Activated naive CD4-positive, alpha-beta T cell treated with anti-CD3 and anti-CD28 coated beads, Interleukin-2, amount 50 U/mL, for 24 hours (primary cell): Measurements from ENCODE around the gene TMEM254.
"Not testable (repeated sequence)": the region's sequence is repeated elsewhere in the genome, so short reads cannot be mapped to it uniquely, and the experiment has no call there.

Experiments used
- H3K27ac Mint-ChIP-seq: one replicate; pipeline ENCODE4 v1.8.0; 2021; ENCODE audit warnings: mild to moderate bottlenecking, mixed read lengths
- H3K27me3 Mint-ChIP-seq: one replicate; pipeline ENCODE4 v1.8.0; 2021; ENCODE audit warnings: mixed read lengths
- H3K36me3 Mint-ChIP-seq: one replicate; pipeline ENCODE4 v1.8.0; 2021; ENCODE audit warnings: mixed read lengths
- H3K4me1 Mint-ChIP-seq: one replicate; pipeline ENCODE4 v1.8.0; 2021; ENCODE audit warnings: mixed read lengths
- H3K4me3 Mint-ChIP-seq: one replicate; pipeline ENCODE4 v1.8.0; 2021; ENCODE audit warnings: mild to moderate bottlenecking, mixed read lengths
- H3K9me3 Mint-ChIP-seq: one replicate; pipeline ENCODE4 v1.8.0; 2021; ENCODE audit warnings: mixed read lengths

Gene TMEM254

DNA sequence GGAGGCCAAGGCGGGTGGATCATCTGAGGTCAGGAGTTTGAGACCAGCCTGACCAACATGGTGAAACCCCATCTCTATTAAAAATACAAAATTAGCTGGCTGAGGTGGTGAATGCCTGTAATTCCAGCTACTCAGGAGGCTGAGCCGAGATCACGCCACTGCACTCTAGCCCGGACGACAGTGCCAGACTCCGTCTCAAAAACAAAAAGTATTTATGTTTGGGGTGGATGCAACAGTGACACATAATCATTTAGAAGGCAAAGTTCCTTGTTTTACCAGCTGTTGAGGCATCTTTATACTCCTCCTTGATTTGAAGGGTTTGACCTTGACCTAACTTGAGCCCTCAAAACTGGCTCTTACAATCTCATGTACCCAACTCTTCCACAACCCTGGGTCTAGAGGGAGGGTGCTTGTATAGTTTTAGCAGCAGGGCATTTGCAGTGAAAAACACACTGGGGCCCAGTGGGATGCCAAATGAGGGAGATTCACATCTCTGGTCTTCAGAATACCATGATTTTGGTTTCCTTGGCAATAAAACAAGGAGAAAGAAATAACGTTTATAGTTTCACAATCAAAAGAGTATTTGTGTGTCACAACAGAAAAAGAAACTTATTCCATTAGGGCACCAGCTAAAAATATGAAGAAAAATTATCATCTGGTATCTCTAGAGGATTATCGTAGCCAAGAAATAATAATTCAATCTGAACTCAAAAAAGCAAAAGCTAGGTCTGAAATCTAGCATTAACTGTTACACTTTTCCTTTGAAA lies 14.2 kb upstream of the TMEM254 start:
- Mint-ChIP-seq H3K27me3 (no peaks in the 10 kb centered on the region), H3K4me3 (no peak overlapping the region), H3K9me3 (no peaks in the 10 kb centered on the region), H3K36me3 (no peaks in the 10 kb centered on the region), H3K27ac (no peak overlapping the region), H3K4me1 (no peaks in the 10 kb centered on the region)

DNA sequence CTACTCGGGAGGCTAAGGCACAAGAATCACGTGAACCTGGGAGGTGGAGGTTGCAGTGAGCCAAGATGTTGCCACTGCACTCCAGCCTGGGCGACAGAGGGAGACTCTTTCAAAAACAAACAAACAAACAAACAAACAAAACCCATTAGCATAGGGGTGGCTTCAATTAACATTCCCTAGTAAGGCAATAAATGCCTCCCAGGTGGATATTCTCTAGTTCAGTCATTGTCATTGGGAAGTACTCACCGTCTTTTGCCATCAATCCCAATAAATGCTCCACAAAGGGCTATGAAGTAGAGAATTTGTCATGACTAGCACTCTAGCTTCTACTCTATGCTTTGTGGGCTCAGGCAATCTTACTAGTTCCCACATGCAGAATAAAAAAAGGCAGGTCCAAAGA lies 11.7 kb upstream of the TMEM254 start:
- peaks cover 1% of the 10 kb centered on the region for H3K27me3 Mint-ChIP-seq
- no peaks in the 10 kb centered on the region for H3K9me3 Mint-ChIP-seq
- H3K4me3 Mint-ChIP-seq = no peak overlapping the region
- H3K36me3 Mint-ChIP-seq = no peaks in the 10 kb centered on the region
- no peak overlapping the region for H3K27ac Mint-ChIP-seq
- no peaks in the 10 kb centered on the region for H3K4me1 Mint-ChIP-seq

DNA sequence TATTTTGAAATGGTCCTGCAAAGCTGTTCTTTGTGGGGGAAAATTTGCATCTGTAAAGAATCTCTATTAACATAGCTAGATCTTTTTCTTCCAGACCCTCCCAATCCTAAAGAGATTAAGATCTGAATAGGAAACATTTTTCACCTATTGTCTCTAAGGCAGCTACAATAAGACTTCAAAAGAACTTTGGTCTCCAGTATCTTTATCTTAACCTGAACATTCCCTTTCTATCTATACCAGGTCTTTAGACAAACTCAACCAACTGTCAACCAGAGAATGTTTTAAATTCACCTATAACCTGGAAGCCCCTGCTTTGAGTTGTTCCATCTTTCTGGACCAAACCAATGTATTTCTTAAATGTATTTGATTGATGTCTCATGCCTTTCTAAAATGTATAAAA lies 10.6 kb upstream of the TMEM254 start:
- not testable (repeated sequence) for H3K4me1 Mint-ChIP-seq, H3K4me3 Mint-ChIP-seq, H3K9me3 Mint-ChIP-seq, H3K27me3 Mint-ChIP-seq, H3K36me3 Mint-ChIP-seq, H3K27ac Mint-ChIP-seq

DNA sequence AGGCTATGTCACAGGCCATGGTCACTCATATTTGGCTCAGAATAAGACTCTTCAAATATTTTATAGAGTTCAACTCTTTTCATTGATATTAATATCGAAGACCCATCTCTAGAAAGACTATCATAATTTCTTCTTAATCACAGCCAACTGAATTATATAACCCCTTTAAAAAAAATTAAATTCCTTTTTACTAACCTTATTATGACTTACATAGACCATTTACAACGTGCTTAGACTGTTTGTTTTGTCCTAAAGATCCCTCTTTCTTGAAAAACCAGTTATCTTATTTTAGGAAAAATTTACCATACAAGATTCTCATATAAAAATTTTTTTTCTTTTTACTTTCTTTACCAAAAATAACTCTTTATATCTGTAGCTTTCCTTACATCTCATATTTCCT lies 10.2 kb upstream of the TMEM254 start:
- Mint-ChIP-seq H3K4me1 (no peaks in the 10 kb centered on the region), H3K4me3 (no peak overlapping the region), H3K36me3 (no peaks in the 10 kb centered on the region), H3K27me3 (peaks cover 1% of the 10 kb centered on the region), H3K9me3 (no peaks in the 10 kb centered on the region), H3K27ac (no peak overlapping the region)

DNA sequence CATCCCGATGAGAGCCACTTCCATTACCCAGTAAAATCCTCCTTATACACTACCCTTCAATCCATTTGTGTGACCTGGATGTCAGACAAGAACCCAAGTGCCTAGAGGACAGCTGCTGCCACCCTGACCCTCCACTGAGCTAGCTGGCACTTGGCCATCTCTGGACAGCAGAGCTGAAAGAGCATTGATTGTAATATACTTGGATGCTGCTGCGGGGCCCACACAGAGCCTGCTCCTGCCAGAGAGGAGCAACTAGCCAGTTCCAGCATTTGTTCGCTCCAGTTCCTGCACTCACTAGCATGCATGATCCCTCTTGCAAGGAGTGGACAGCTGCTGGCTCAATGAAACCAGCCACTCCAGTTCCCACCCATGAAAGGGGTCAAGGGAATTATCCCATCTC lies 8.4 kb upstream of the TMEM254 start:
- H3K4me1 Mint-ChIP-seq = no peaks in the 10 kb centered on the region
- H3K27ac Mint-ChIP-seq = no peak overlapping the region
- H3K27me3 Mint-ChIP-seq = peaks cover 1% of the 10 kb centered on the region
- H3K4me3 Mint-ChIP-seq = no peak overlapping the region
- no peaks in the 10 kb centered on the region for H3K36me3 Mint-ChIP-seq
- no peaks in the 10 kb centered on the region for H3K9me3 Mint-ChIP-seq

DNA sequence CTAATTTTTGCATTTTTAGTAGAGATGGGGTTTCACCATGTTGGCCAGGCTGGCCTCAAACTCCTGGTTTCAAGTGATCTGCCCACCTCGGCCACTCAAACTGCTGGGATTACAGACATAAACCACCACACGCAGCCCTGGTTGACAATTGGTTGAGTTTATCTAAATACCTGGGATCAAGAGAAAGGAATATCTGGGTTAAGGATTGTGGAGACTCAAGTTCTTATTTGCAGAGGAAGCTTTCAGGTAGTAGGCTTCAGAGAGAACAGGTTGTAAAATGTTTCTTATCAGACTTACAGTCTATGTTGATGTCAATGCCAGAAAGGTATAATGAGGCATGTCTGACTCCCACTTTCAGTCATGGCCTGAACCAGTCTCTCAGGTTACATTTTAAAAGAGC lies 5.9 kb upstream of the TMEM254 start:
- Mint-ChIP-seq H3K27me3 (peaks cover 1% of the 10 kb centered on the region), H3K36me3 (peaks cover 2% of the 10 kb centered on the region), H3K27ac (no peak overlapping the region), H3K4me3 (no peak overlapping the region), H3K9me3 (no peaks in the 10 kb centered on the region), H3K4me1 (peaks cover 15% of the 10 kb centered on the region)

DNA sequence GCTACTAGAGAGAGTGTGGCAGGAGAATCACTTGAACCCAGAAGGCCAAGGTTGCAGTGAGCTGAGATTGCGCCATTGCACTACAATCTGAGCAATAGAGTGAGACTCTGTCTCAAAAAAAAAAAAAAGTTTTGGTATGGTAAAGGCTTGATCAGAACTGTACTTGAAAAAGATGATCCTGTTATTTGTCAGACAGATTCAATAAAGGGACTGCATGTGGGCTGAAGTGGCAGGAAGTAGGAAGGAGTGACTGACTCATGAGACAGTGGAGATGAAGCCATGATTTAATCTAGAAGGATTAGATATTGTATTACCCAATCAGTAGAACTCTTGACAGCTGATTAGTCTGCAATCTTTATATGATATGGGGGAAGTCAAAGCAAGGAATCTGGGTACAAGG lies 2.7 kb upstream of the TMEM254 start:
- Mint-ChIP-seq H3K4me1 (peaks cover 33% of the 10 kb centered on the region), H3K4me3 (no peak overlapping the region), H3K36me3 (peaks cover 4% of the 10 kb centered on the region), H3K27me3 (no peaks in the 10 kb centered on the region), H3K9me3 (no peaks in the 10 kb centered on the region), H3K27ac (no peak overlapping the region)

DNA sequence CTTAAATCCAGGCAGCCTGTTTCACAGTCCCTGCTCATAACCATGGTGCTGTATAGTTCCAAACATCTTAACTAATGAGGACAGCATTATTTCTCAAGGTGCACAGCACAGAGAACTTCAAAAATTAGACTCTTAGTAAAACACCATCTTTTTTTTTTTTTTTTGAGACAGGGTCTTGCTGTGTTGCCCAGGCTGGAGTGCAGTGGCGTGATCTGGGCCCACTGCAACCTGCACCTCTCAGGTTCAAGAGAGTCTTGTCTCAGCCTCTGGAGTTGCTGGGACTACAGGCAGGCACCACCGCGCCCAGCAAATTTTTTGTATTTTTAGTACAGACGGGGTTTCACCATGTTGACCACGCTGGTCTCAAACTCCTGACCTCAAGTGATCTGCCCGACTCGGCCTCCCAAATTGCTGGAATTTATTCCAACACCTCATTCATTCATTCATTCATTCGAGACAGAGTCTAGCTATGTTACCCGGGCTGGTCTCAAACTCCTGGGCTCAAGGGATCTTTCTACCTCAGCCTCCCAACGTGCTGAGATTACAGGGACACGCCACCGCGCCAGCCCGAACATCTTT lies 507 bp upstream of the TMEM254 start:
- Mint-ChIP-seq H3K36me3 (peaks cover 4% of the 10 kb centered on the region), H3K27ac (peak overlapping the region; percentile 99), H3K4me1 (peaks cover 33% of the 10 kb centered on the region), H3K27me3 (no peaks in the 10 kb centered on the region), H3K9me3 (no peaks in the 10 kb centered on the region), H3K4me3 (peak overlapping the region; percentile 99)

DNA sequence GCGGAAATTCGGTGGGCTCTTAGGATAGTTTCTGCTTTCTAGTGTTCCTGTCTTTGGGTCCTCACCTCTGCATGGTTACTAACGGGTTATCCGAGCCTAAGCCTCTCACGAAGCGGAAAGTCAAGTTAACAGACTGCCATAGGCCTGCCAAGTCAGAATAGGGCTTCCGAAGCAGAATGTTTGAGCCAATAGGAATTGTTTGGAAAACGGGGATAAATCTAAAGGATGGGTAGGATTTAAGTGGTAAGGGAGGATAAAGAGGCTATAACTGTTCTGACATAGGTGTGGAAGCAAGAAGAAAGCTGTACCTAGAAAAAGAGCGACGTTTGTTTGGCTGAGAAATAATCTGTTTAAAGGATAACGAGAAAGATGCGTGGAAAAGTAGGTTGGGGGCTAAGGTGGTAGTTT lies 851 bp downstream of the TMEM254 start:
- Mint-ChIP-seq H3K4me3 (peak overlapping the region; percentile 99), H3K36me3 (peaks cover 4% of the 10 kb centered on the region), H3K27me3 (no peaks in the 10 kb centered on the region), H3K27ac (peak overlapping the region; percentile 99), H3K4me1 (peaks cover 33% of the 10 kb centered on the region), H3K9me3 (no peaks in the 10 kb centered on the region)

DNA sequence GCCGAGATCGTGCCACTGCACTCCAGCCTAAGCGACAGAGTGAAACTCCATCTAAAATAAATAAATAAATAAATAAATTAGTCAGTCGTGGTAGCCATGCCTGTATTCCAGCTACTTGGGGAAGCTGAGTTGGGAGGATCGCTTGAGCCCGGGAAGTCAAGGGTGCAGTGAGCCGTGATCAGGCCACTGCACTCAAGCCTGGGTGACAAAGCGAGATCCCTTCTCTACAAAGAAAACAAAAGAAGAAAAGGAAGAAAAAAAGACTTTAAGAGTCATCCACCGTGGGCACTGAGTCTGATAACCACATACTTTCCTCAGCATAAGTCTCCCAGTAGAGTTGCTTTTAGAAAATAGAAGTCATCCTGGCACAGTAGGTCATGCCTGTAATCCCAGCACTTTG lies 2.6 kb downstream of the TMEM254 start:
- no peaks in the 10 kb centered on the region for H3K27me3 Mint-ChIP-seq

DNA sequence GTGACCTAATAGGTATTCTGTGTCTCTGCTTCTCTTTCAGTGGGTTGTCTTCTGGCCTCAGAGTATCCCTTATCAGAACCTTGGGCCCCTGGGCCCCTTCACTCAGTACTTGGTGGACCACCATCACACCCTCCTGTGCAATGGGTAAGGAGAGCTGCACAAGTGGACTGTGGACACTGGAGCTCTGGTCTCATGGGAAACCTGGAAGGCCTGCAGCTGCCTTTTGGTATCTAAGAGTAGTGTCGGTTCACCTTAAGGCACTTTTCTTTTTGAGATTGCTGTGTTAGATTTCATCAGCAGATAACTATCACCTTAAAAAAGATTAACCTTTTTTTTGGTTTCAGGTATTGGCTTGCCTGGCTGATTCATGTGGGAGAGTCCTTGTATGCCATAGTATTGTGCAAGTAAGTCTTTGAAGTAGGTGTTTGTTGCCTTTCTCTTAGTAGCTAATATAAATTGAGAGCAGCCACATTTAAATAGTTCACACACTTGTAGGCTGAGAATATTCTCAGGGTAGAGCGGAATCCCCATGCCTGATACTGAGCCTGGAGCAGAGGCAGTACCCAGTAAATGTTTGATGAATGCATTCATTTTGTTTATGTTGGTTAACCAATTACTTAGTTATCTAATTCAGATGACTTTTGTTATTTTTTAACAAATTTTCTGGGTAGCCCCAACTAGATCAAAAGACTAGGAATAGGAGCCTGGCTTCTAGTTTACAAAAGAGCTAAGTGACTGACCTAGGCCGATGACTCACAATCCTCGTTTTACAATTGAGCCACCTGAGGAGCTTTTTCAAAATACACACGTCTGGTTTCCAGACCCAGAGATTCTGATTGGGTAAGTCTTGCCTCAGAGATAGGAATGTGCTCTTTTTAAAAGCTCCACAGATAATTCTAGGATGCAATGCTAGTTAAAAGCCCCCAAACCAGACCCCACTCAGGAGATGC lies 3.6 kb downstream of the TMEM254 start:
- Mint-ChIP-seq H3K27me3 (no peaks in the 10 kb centered on the region), H3K9me3 (no peaks in the 10 kb centered on the region), H3K36me3 (peaks cover 2% of the 10 kb centered on the region), H3K4me3 (no peak overlapping the region), H3K27ac (no peak overlapping the region), H3K4me1 (peaks cover 21% of the 10 kb centered on the region)

More for the DNA sequence above, 2.6 kb downstream of the TMEM254 start:
- peaks cover 2% of the 10 kb centered on the region for H3K36me3 Mint-ChIP-seq
- no peaks in the 10 kb centered on the region for H3K9me3 Mint-ChIP-seq
- H3K27ac Mint-ChIP-seq = no peak overlapping the region
- H3K4me1 Mint-ChIP-seq = peaks cover 26% of the 10 kb centered on the region
- no peak overlapping the region for H3K4me3 Mint-ChIP-seq

DNA sequence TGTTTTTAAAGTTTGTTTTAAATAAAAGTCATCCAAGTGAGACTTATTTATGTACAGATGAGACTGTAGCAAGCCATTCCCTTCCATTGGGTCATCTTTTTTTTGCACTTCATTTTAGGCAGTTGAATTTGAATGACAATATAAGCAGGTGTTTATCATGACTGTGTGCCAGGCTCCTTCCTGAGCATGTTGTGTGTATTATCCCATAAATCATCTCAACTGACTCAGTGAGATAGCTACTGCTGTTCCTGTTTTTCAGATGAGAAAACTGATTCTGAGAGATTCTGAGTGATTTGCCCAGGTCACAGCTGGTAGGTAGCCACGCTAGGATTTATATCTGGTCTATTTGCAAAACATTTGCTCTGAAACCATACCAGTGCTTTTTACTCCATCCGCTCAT lies 11.7 kb downstream of the TMEM254 start:
- H3K9me3 Mint-ChIP-seq = no peaks in the 10 kb centered on the region
- peak overlapping the region; percentile 12 for H3K27ac Mint-ChIP-seq
- no peak overlapping the region for H3K4me3 Mint-ChIP-seq
- H3K36me3 Mint-ChIP-seq = no peaks in the 10 kb centered on the region
- H3K4me1 Mint-ChIP-seq = no peaks in the 10 kb centered on the region
- no peaks in the 10 kb centered on the region for H3K27me3 Mint-ChIP-seq

DNA sequence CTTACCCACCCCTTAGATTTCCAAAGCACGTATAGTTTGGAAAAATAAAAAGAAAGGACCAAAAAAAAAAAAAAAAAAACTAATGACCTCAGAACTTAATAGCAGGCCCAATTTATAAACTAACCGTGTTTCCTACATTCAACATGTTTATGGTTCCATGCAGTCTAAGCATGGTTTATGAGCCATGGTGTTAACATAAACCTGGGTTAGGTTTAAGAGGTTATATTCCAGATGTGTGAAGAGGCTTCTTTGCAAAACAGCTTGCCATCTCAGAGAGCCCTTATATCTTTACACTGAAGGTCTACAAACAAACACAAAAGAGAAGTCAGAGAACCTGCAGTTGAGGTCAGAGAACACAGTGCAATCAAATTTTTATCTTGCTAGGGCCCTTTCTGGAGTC lies 15.8 kb downstream of the TMEM254 start:
- H3K36me3 Mint-ChIP-seq = no peaks in the 10 kb centered on the region
- no peaks in the 10 kb centered on the region for H3K4me1 Mint-ChIP-seq
- no peak overlapping the region for H3K4me3 Mint-ChIP-seq
- H3K9me3 Mint-ChIP-seq = no peaks in the 10 kb centered on the region
- H3K27me3 Mint-ChIP-seq = no peaks in the 10 kb centered on the region
- H3K27ac Mint-ChIP-seq = no peak overlapping the region

DNA sequence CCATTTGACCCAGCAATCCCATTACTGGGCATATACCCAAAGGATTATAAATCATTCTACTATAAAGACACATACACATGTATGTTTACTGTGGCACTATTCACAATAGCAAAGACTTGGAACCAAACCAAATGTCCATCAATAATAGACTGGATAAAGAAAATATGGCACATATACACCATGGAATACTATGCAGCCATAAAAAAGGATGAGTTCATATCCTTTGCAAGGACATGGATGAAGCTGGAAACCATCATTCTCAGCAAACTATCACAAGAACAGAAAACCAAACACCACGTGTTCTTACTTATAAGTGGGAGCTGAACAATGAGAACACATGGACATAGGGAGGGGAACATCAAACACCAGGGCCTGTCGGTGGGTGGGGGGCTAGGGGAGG lies 19.8 kb downstream of the TMEM254 start:
- not testable (repeated sequence) for H3K27ac Mint-ChIP-seq, H3K4me1 Mint-ChIP-seq, H3K4me3 Mint-ChIP-seq, H3K27me3 Mint-ChIP-seq, H3K36me3 Mint-ChIP-seq, H3K9me3 Mint-ChIP-seq

DNA sequence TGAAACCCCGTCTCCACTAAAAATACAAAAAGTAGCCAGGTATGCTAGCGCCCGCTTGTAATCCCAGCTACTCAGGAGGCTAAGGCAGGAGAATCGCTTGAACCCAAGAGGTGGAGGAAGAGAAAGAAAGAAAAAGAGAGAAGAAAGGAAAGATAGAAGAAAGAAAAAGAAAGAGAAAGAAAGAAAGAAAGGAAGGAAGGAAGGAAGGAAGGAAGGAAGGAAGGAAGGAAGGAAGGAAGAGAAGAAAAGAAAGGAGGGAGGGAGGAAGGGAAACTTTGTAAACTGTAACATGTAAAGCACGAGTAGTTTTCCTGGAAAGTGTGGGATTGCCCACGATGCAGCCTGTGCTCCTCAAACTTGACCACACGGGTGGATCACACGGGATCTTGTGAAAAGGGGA lies 20.8 kb downstream of the TMEM254 start:
- H3K36me3 Mint-ChIP-seq, H3K9me3 Mint-ChIP-seq, H3K27ac Mint-ChIP-seq, H3K4me3 Mint-ChIP-seq, H3K27me3 Mint-ChIP-seq, H3K4me1 Mint-ChIP-seq: not testable (repeated sequence)

DNA sequence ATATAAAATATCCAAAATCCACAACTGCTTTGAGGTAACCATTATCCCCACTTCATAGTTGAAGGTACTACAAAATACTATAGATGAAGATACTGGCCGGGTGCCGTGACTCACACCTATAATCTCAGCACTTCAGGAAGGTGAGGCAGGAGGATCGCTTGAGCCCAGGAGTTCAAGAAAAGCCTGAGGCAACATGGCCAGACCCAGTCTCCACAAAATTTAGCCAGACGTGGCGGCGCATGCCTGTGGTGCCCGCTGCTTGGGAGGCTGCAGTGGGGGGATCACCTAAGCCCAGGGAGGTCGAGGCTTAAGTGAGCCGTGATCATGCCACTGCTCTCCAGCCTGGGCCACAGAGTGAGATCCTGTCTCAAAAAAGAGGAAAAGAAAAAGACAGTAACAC lies 21.7 kb downstream of the TMEM254 start:
- no peaks in the 10 kb centered on the region for H3K36me3 Mint-ChIP-seq
- no peak overlapping the region for H3K4me3 Mint-ChIP-seq
- peaks cover 10% of the 10 kb centered on the region for H3K4me1 Mint-ChIP-seq
- no peaks in the 10 kb centered on the region for H3K27me3 Mint-ChIP-seq
- no peak overlapping the region for H3K27ac Mint-ChIP-seq
- H3K9me3 Mint-ChIP-seq = no peaks in the 10 kb centered on the region
